GM03348 (cell line): ENCODE measurements around the gene RHAG.

Experiments used
- DNase-seq: peaks from one replicate; pipeline ENCODE4 v3.0.0; 2012; ENCODE audit warnings: low spot score

The RHAG gene

DNA sequence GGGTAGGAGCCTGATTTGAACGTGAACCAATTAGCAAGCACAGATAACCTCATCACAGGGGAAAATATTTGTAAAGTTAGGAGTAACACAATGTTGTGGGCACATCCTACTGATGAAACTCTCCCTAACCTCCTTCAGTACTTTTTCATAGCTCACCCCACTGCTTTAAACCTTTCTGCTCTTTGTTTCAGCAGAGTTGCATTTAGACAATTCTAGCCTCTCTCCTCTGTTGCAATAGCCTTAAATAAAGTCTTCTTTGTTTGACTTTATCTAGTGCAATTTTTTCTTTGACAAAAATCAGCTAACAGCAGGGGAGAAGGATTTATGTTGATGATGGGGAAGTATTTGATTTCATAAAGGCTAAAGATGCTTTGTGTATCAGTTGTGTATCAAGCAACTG is 72.1 kb downstream of the RHAG start:
- no peak for DNase-seq

DNA sequence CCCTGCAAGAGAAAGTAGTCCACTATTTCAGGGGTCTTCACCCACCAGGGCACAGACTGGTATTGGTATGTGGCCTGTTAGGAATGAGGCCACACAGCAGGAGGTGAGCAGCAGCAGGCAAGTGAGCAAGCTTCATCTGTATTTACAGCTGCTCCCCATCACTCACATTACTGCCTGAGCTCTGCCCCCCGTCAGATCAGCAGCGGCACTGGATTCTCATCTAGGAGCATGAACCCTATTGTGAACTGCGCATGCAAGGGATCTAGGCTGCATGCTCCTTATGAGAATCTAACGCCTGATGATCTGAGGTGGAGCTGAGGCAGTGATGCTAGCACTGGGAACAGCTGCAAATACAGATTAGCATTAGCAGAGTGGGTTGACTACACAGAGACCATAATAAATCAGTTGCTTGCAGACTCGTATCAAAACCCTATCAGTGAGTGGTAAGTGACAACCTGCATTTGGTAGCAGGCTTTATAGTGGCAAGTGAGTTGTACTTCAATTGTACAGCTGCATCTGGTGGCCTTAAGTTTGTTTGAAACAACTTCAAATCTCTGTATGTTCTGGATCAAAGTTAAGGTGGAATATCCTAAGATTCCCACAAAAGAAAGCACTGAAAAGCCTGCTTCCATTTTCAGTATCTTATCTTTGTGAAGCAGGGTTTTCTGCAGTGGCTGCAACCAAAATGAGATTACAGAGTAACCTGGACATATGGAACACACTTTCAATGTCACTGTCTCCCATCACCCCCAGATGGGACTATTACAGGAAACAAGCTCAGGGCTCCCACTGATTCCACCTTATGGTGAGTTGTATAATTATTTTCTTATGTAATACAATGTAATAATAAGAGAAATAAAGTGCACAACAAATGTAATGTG is 73.4 kb downstream of the RHAG start:
- no peak for DNase-seq

DNA sequence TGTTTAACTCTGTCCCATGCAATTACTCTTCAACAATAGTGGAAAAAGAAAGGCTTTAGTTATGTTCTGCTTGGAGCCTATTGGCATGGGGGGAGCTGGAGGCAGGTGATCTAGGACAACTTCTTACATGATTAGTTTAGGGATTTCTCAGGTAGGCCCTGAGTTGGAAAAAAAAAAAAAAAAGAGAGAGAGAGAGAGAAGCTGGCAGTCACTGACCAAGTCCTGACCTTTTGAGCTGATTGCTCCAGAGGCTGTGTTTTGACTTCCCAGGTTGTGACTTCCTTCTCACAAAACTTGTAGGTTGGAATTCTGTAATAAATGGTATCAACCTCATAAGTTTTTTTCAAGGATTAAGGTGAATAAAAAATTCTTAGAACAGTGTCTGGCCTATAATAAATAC is 78.4 kb downstream of the RHAG start:
- no peak for DNase-seq

DNA sequence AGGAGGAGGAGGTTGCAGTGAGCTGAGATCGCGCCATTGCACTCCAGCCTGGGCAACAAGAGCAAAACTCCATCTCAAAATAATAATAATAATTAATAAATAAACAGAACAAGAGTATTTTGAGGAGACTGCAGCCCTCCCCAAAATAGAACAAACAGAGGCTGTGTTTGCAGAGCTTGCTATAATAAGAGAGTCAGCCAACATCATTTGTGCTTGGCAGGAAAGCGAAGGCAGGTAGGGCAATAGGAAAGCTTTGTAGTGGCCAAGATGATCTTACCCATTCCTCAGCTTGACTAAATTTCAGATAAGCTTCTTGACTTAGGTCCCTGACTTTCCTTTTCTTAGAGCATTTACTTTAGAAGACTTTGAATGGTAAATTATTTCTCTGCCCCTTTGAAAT is 79.5 kb downstream of the RHAG start:
- DNase-seq: no peak

- DNase-seq: peak; percentile 16
These were observed 80.2 kb downstream of the RHAG start for GRCh38 chr6:49556429-49556837.

- DNase-seq: no peak
These were observed 80.7 kb downstream of the RHAG start for GRCh38 chr6:49555951-49556350.
